ENCODE measurements around the gene IMP4. TPM values are rescaled to one million over a fixed set of nuclear protein-coding genes. Genes with fewer than 3 reads are reported as not detected.

Gene IMP4
- total RNA-seq, 1 donor from 2014 or later = 48.5 TPM

DNA sequence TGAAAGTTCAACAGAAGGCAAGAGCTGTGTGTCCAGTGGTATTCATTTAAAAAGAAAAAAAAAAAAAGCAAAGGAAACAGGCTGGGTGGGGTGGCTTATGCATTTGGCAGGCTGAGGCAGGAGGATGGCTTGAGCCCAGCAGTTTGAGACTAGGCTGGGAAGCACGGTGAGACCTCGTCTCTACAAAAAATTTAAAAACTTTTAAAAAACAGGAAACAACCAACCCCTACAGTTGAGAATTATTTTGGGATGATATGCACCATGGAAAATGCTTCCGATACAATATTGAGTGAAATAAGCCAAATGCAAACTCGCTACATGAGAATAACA lies 44.3 kb downstream of the IMP4 start:
- Mint-ChIP-seq H3K27ac (ENCODE audit: unreplicated experiment) (no peak overlapping the region), H3K4me3 (ENCODE audit: unreplicated experiment) (no peak overlapping the region), H3K4me1 (ENCODE audit: unreplicated experiment) (peaks cover 9% of the 10 kb centered on the region), H3K9me3 (ENCODE audit: unreplicated experiment) (no peaks in the 10 kb centered on the region), H3K27me3 (ENCODE audit: unreplicated experiment) (no peaks in the 10 kb centered on the region), H3K36me3 (ENCODE audit: unreplicated experiment) (peaks cover 5% of the 10 kb centered on the region)
- TF ChIP-seq, protein P1, sequence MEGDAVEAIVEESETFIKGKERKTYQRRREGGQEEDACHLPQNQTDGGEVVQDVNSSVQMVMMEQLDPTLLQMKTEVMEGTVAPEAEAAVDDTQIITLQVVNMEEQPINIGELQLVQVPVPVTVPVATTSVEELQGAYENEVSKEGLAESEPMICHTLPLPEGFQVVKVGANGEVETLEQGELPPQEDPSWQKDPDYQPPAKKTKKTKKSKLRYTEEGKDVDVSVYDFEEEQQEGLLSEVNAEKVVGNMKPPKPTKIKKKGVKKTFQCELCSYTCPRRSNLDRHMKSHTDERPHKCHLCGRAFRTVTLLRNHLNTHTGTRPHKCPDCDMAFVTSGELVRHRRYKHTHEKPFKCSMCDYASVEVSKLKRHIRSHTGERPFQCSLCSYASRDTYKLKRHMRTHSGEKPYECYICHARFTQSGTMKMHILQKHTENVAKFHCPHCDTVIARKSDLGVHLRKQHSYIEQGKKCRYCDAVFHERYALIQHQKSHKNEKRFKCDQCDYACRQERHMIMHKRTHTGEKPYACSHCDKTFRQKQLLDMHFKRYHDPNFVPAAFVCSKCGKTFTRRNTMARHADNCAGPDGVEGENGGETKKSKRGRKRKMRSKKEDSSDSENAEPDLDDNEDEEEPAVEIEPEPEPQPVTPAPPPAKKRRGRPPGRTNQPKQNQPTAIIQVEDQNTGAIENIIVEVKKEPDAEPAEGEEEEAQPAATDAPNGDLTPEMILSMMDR (IDR thresholded peaks at IDR 0.05) = no peak
- DNase-seq (ENCODE audit: extremely low spot score, unreplicated experiment) = no peak

DNA sequence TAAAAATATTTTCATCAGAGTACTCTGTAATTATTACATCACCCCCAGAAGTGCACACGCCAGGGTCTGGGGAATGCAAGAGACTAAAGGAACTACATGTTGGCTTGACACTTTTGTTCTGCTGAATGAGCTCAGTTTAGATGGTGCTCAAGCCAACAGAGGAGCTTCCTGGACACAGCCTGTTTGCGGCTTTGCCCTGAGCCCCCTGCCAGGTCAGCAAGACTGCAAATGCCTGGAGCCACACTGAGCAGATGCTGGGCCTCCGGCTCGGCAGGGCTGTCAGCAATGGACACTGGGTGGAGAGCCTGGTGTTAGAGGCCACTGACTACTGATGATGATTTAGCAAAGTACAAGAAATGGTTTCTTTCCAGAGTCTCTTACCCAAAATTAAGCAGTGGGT lies 45.1 kb downstream of the IMP4 start:
- no peak overlapping the region for H3K4me3 Mint-ChIP-seq (ENCODE audit: unreplicated experiment)
- no peaks in the 10 kb centered on the region for H3K9me3 Mint-ChIP-seq (ENCODE audit: unreplicated experiment)
- H3K27ac Mint-ChIP-seq (ENCODE audit: unreplicated experiment) = no peak overlapping the region
- DNase-seq (ENCODE audit: extremely low spot score, unreplicated experiment) = peak; percentile 72
- H3K36me3 Mint-ChIP-seq (ENCODE audit: unreplicated experiment) = peaks cover 4% of the 10 kb centered on the region
- peaks cover 13% of the 10 kb centered on the region for H3K4me1 Mint-ChIP-seq (ENCODE audit: unreplicated experiment)
- no peaks in the 10 kb centered on the region for H3K27me3 Mint-ChIP-seq (ENCODE audit: unreplicated experiment)
- TF ChIP-seq, protein P1 (IDR thresholded peaks at IDR 0.05) = no peak

DNA sequence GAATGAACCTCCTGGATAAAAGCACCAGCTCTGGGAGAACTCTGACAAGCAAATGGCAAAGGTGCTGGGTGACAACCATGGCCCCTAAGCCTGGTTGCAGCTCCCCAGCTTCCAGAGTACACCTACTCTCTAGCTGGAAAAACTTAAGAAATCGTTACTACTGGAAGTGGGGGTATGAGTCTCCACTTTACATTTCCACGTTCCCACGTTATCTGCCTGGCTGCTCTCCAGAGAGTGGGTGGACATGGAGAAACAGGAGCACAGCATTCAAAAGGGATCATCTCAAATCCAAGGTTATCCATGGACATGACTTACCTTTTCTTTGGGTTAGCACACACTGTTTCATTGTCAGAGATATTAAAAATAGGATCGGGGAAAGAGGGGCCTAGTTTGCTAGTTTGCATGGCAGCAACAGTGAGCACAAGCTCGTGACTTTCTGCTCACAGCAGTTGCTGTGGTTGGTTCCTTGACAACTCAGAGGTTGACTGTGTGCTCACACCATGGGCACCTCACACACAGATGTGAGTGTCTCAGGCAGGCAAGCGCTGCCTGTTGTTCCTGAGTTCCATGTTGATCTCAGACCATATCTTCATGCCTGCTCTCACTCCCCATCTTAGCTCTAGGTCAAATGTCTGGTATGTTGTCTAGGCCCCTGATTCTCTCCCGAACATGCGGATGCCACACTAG lies 45.7 kb downstream of the IMP4 start:
- H3K27ac Mint-ChIP-seq (ENCODE audit: unreplicated experiment) = no peak overlapping the region
- no peak for DNase-seq (ENCODE audit: extremely low spot score, unreplicated experiment)

DNA sequence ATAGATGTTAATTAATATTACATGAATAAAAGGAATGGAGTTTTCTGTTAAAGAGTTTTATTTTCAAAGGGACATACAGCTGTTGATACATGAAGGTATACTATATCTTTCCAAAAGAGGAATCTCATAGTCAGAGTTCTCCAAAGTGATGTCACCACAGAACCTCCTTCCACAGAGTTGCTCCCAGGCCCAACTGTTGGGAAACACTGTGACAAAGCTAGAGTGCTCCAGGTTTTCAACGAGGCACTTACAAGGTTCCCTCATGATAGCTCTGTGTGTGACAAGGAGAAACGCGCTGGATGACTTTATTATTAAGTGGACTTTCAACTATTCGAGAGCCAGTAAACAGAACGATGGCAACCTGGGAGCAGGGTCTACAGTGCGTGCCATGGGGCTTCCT lies 46.7 kb downstream of the IMP4 start:
- DNase-seq (ENCODE audit: extremely low spot score, unreplicated experiment) = no peak
- Mint-ChIP-seq H3K27ac (ENCODE audit: unreplicated experiment) (no peak overlapping the region), H3K4me1 (ENCODE audit: unreplicated experiment) (peaks cover 13% of the 10 kb centered on the region), H3K36me3 (ENCODE audit: unreplicated experiment) (no peaks in the 10 kb centered on the region), H3K4me3 (ENCODE audit: unreplicated experiment) (no peak overlapping the region), H3K9me3 (ENCODE audit: unreplicated experiment) (no peaks in the 10 kb centered on the region), H3K27me3 (ENCODE audit: unreplicated experiment) (no peaks in the 10 kb centered on the region)
- TF ChIP-seq, protein P1 (IDR thresholded peaks at IDR 0.05) = no peak

More for the DNA sequence above, 45.7 kb downstream of the IMP4 start:
- no peaks in the 10 kb centered on the region for H3K36me3 Mint-ChIP-seq (ENCODE audit: unreplicated experiment)
- H3K9me3 Mint-ChIP-seq (ENCODE audit: unreplicated experiment) = no peaks in the 10 kb centered on the region
- no peaks in the 10 kb centered on the region for H3K27me3 Mint-ChIP-seq (ENCODE audit: unreplicated experiment)
- H3K4me3 Mint-ChIP-seq (ENCODE audit: unreplicated experiment) = no peak overlapping the region
- H3K4me1 Mint-ChIP-seq (ENCODE audit: unreplicated experiment) = peaks cover 13% of the 10 kb centered on the region
- TF ChIP-seq, protein P1 (IDR thresholded peaks at IDR 0.05) = no peak

DNA sequence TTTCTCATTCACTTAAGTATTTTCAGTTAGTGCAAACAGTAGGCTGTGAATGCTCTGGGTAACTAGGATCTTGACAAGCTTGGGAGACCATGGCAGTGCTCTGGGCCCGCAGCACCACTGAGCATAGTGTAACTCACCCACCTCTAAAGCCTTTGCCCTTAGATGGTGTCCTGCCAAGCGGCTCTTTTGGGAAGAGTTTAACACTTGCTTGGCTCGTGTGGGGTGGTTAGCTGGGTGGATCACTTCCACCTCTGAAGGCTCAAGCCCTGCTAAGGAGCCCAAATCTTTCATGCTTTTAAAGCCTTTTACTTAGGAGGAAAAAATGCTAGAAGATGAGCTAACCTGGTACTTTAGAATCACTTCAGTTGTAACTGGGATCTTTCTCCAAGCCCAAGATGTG lies 47.1 kb downstream of the IMP4 start:
- TF ChIP-seq, protein P1 (IDR thresholded peaks at IDR 0.05) = no peak
- Mint-ChIP-seq H3K4me1 (ENCODE audit: unreplicated experiment) (peaks cover 13% of the 10 kb centered on the region), H3K9me3 (ENCODE audit: unreplicated experiment) (no peaks in the 10 kb centered on the region), H3K4me3 (ENCODE audit: unreplicated experiment) (peak overlapping the region; percentile 22), H3K27me3 (ENCODE audit: unreplicated experiment) (no peaks in the 10 kb centered on the region), H3K27ac (ENCODE audit: unreplicated experiment) (no peak overlapping the region), H3K36me3 (ENCODE audit: unreplicated experiment) (no peaks in the 10 kb centered on the region)
- DNase-seq (ENCODE audit: extremely low spot score, unreplicated experiment) = no peak

All from osteocyte (in vitro differentiated cells).